GM15510 (cell line): ENCODE data around the gene FAM229B.

Experiments
- POLR2A ChIP-seq: IDR thresholded peaks from 3 replicates; pipeline ENCODE4 v1.6.1; 2011; ENCODE audit warnings: borderline replicate concordance; ENCODE audit not compliant: insufficient read length; ENCODE audit errors: extremely low read depth

FAM229B gene

GRCh38 chr6:112087136-112087911 is at the start of gene FAM229B, which contains the start of gene TUBE1:
FAM229B (plus strand) TSS chr6:112087591; CDS start chr6:112099284, 11,693 bp downstream.
TUBE1 (minus strand) TSS chr6:112087482; CDS start chr6:112087434, 48 bp downstream.
- TF ChIP-seq POLR2A: peak; percentile 84

- no peak for TF ChIP-seq POLR2A
Measured at GRCh38 chr6:112037783-112038216, 49.6 kb upstream of the FAM229B start.

GRCh38 chr6:112038268-112038667 is 49.1 kb upstream of the FAM229B start:
- no peak for TF ChIP-seq POLR2A

- TF ChIP-seq POLR2A: no peak
Measured at GRCh38 chr6:112038756-112039430, 48.5 kb upstream of the FAM229B start.

GRCh38 chr6:112039431-112039770 is 48.0 kb upstream of the FAM229B start:
- TF ChIP-seq POLR2A: no peak

GRCh38 chr6:112040956-112041355 is 46.4 kb upstream of the FAM229B start:
- no peak for TF ChIP-seq POLR2A

GRCh38 chr6:112041535-112041934 is 45.9 kb upstream of the FAM229B start:
- TF ChIP-seq POLR2A: no peak

- TF ChIP-seq POLR2A: no peak
Measured at GRCh38 chr6:112043032-112044007, 44.1 kb upstream of the FAM229B start.

GRCh38 chr6:112044196-112044595 is 43.2 kb upstream of the FAM229B start:
- TF ChIP-seq POLR2A: no peak

- no peak for TF ChIP-seq POLR2A
Measured at GRCh38 chr6:112044856-112045255, 42.5 kb upstream of the FAM229B start.

- no peak for TF ChIP-seq POLR2A
Measured at GRCh38 chr6:112049026-112049799, 38.2 kb upstream of the FAM229B start.

- TF ChIP-seq POLR2A: no peak
Measured at GRCh38 chr6:112049996-112050395, 37.4 kb upstream of the FAM229B start.

GRCh38 chr6:112050429-112050828 is 37.0 kb upstream of the FAM229B start:
- no peak for TF ChIP-seq POLR2A

- no peak for TF ChIP-seq POLR2A
Measured at GRCh38 chr6:112054001-112054400, 33.4 kb upstream of the FAM229B start, which contains the start of gene CCN6. CCN6 (plus strand) TSS chr6:112054104; CDS start chr6:112054358, 254 bp downstream.
